GM12878 (cell line): Measurements from ENCODE around the gene TTLL12. TPM values are rescaled to one million over a fixed set of nuclear protein-coding genes. Genes with fewer than 3 reads are reported as not detected.

ENCODE experiments used
- ATAC-seq: fragments of 200-7000 bp; cut with Tn5 transposase; 3 replicates; pipeline ENCODE4 v1.9.1; 2020; ENCODE audit warnings: mild to moderate bottlenecking, moderate library complexity
- BruUV-seq: library from RNA; stranded (reverse); fragments of 400-500 nt; replicated peaks from 2 replicates; lab custom pipeline; 2021; lab: Mats Ljungman, UMichigan
- CTCF ChIA-PET: fragments of 300-600 bp; sonication (Branson Sonifier 250); formaldehyde crosslinking; extraction: SDS; loops from one replicate; lab custom pipeline; 2021; ENCODE audit warnings: inconsistent platforms; lab: Yijun Ruan, JAX
- POLR2A ChIA-PET: fragments of 350-600 bp; formaldehyde crosslinking; extraction: SDS; loops from one replicate; lab custom pipeline; 2021; ENCODE audit warnings: inconsistent platforms; lab: Charles Lee
- RAD21 ChIA-PET: fragments of 300-600 bp; sonication (Branson Sonifier 250); formaldehyde crosslinking; loops from one replicate; lab custom pipeline; 2023; ENCODE audit warnings: antibody characterized with exemption; ENCODE audit not compliant: unreplicated experiment; lab: Charles Lee
- SMC1A ChIA-PET: fragments of 300-600 bp; sonication (Branson Sonifier 250); formaldehyde crosslinking; loops from one replicate; lab custom pipeline; 2023; ENCODE audit not compliant: unreplicated experiment, uncharacterized antibody; lab: Charles Lee
- DNase-seq: peaks from one replicate; pipeline ENCODE4 v3.0.0-alpha.2; 2011; ENCODE audit warnings: low read depth, low spot score
- FAIRE-seq: peaks from 3 replicates; lab custom pipeline; 2011; peaks lifted over from hg19 to GRCh38; lab: Jason Lieb, UNC
- H2AFZ ChIP-seq: 2 replicates; pipeline ENCODE4 v1.6.0; 2011; ENCODE audit warnings: low read depth, low read length, control low read depth; ENCODE audit not compliant: control insufficient read depth
- H3K27ac ChIP-seq: 2 replicates; pipeline ENCODE4 v1.5.1; 2011; ENCODE audit warnings: control low read depth; ENCODE audit not compliant: control insufficient read depth, insufficient read depth
- H3K27me3 ChIP-seq, 2 experiments: replicated peaks in 1 of 2; 2 replicates each; pipeline versions ENCODE4 v1.6.0 to v1.6.1; 2011; ENCODE audit warnings: low read length in 1 of 2; ENCODE audit not compliant: control insufficient read depth in 2 of 2, insufficient read depth in 2 of 2
- H3K36me3 ChIP-seq, 2 experiments: 2 replicates each; pipeline ENCODE4 v1.5.1; 2011; ENCODE audit warnings: low read length in 1 of 2; ENCODE audit not compliant: control insufficient read depth in 2 of 2, insufficient read depth in 2 of 2
- H3K4me1 ChIP-seq: 2 replicates; pipeline ENCODE4 v1.6.1; 2011; ENCODE audit warnings: mild to moderate bottlenecking, low read length, moderate library complexity, mixed read lengths; ENCODE audit not compliant: control insufficient read depth, insufficient read depth
- H3K4me2 ChIP-seq: 2 replicates; pipeline ENCODE4 v1.6.0; 2011; ENCODE audit warnings: control low read depth; ENCODE audit not compliant: control insufficient read depth, insufficient read depth
- H3K4me3 ChIP-seq: fragments of 200-600 bp; sonication (generic); 2 replicates; pipeline ENCODE4 v1.5.1; 2016
- H3K79me2 ChIP-seq: 2 replicates; pipeline ENCODE4 v1.6.0; 2011; ENCODE audit warnings: low read length; ENCODE audit not compliant: control insufficient read depth, insufficient read depth
- H3K9ac ChIP-seq: 2 replicates; pipeline ENCODE4 v1.8.0; 2011; ENCODE audit warnings: low read length, control low read depth, mixed read lengths; ENCODE audit not compliant: control insufficient read depth, insufficient read depth
- H3K9me3 ChIP-seq: replicated peaks from 3 replicates; pipeline ENCODE4 v1.5.1; 2011; ENCODE audit warnings: mild to moderate bottlenecking, low read length; ENCODE audit not compliant: control insufficient read depth, insufficient read depth
- H4K20me1 ChIP-seq: 2 replicates; pipeline ENCODE4 v1.6.0; 2011; ENCODE audit not compliant: control insufficient read depth, insufficient read depth
- IKZF1 ChIP-seq: fragments of 450-650 bp; conservative IDR thresholded peaks from 2 replicates; pipeline ENCODE4 v1.6.1; 2017; ENCODE audit warnings: antibody characterized with exemption, mild to moderate bottlenecking
- RAD21 ChIP-seq: IDR thresholded peaks from 2 replicates; pipeline ENCODE4 v1.6.1; 2011; ENCODE audit warnings: mild to moderate bottlenecking, low read depth, low read length, moderate library complexity; ENCODE audit not compliant: insufficient read depth
- WGBS: methylation state at CpG from one replicate; pipeline ENCODE4 v1.1.6; 2016; ENCODE audit warnings: low lambda C conversion rate; ENCODE audit not compliant: insufficient replicate concordance, insufficient coverage; ENCODE audit errors: missing lambda C conversion rate; 5-methylcytosine and 5-hydroxymethylcytosine counted together
- in situ Hi-C: fragments of 300-500 bp; cut with MboI; formaldehyde crosslinking; loops from 9 replicates; pipeline ENCODE4 v1.14.3; 2018; ENCODE audit warnings: mixed read lengths
- intact Hi-C: fragments of 100-400 bp; cut with micrococcal nuclease; formaldehyde crosslinking; loops from one replicate; pipeline ENCODE4 v1.14.2; 2022; ENCODE audit not compliant: unreplicated experiment
- polyA plus RNA-seq, 11 experiments: library from polyadenylated mRNA; depleted of rRNA in 4 of 11; unstranded in 6 of 11; stranded (reverse) in 5 of 11; fragments of >200 nt; fragmentation: Nextera tagmentation in 4 of 11; fragmentation: Illumina TruSeq in 1 of 11; extraction: Ambion mirVana in 4 of 11; extraction: Trizol in 1 of 11; gene quantifications; 1 replicate in 1 of 11; 2 replicates in 10 of 11; pipeline versions ENCODE4 v1.2.1 to v1.2.3, GENCODE V29; 2011 to 2016; ENCODE audit warnings: inconsistent platforms in 2 of 11, missing spikeins in 2 of 11, low read depth in 1 of 11
- total RNA-seq, 4 experiments: library from RNA; depleted of rRNA in 3 of 4; stranded (reverse); fragments of >200 nt in 3 of 4; fragmentation: Illumina TruSeq in 1 of 4; extraction: Trizol in 1 of 4; gene quantifications; 2 replicates each; pipeline versions ENCODE4 v1.2.1 to v1.2.3, GENCODE V29; 2013 to 2021
- TF ChIP-seq, protein P1 (sequence below): IDR thresholded peaks from 2 replicates; pipeline ENCODE4 v1.6.1; 2012; ENCODE audit warnings: mild to moderate bottlenecking, low read depth, low read length
- TF ChIP-seq, protein P2 (sequence below): fragments of 450-650 bp; formaldehyde crosslinking; IDR thresholded peaks from 2 replicates; pipeline ENCODE4 v1.4.0; 2022; ENCODE audit warnings: mild to moderate bottlenecking, moderate library complexity

The TTLL12 gene
- total and polyA plus RNA-seq, 10 of the 15 experiments (the other 5 are each of a cell fraction or from before 2014, with no cell fraction given): 1.00 to 89.8 (median 38.5) TPM

DNA sequence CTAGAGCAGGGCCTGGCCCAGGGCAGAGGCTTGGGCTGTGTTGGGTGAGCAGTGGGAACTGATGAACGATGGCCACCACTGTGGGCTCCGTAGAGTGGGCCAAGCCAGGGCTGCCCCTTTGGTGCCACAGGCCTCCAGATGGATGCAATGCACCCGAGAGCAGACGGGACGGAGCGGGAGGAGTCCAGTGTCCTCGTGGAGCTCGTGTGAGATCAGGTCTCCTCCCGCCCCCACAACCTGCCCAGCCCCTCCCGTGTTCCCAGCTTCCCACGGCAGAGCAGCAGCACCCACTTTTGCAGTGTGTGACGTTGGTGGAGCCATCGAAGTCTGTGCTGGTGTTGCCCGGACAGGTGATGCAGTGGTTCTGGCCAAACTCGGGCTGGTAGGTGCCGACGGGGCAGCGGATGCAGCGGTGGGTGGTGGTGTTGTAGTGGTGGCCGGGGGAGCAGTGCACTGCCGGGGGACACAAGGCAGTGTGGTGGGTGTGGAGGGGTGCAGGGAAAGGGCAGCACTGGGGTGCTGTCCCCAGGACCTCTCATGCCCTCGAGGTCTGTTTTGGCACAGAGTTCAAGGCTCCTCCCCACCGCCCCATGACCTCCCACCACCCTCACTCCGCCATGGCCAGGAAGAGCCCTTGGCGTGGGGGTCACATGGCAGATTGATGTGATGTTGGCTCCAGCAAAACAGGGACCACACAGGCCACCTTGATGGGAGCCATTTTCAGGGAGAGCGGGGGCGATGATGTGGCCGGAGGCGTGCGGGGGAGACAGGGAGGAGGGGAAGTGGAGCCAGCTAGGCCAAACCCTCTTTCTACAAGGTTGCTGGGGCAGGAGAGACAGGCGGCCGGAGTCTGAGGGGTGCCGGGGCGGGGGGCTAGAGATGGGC is 23.9 kb upstream of the TTLL12 start:
- CTCF ChIA-PET: no interaction called here
- Histone ChIP-seq H3K79me2 (no peaks in the 10 kb centered on the region), H3K9me3 (no peaks in the 10 kb centered on the region), H4K20me1 (no peaks in the 10 kb centered on the region; the same call in 1 of the 2 replicates), H3K9ac (no peak overlapping the region), H3K27me3 (no peaks in the 10 kb centered on the region; a peak in 2 of 4 replicates), H3K36me3 (no peaks in the 10 kb centered on the region), H3K4me1 (no peaks in the 10 kb centered on the region), H3K27ac (no peak overlapping the region), H3K4me2 (no peak overlapping the region), H2AFZ (no peak overlapping the region), H3K4me3 (no peak overlapping the region)
- in situ Hi-C loops (no loop called here), intact Hi-C loops (no loop called here)
- ATAC-seq (no peak), DNase-seq (no peak), FAIRE-seq (no peak)
- no TSS peak for BruUV-seq
- WGBS: 38% methylated on average over 27 of the region's 34 CpGs
- TF ChIP-seq RAD21: no peak
- TF ChIP-seq IKZF1: no peak
- TF ChIP-seq, protein P1, sequence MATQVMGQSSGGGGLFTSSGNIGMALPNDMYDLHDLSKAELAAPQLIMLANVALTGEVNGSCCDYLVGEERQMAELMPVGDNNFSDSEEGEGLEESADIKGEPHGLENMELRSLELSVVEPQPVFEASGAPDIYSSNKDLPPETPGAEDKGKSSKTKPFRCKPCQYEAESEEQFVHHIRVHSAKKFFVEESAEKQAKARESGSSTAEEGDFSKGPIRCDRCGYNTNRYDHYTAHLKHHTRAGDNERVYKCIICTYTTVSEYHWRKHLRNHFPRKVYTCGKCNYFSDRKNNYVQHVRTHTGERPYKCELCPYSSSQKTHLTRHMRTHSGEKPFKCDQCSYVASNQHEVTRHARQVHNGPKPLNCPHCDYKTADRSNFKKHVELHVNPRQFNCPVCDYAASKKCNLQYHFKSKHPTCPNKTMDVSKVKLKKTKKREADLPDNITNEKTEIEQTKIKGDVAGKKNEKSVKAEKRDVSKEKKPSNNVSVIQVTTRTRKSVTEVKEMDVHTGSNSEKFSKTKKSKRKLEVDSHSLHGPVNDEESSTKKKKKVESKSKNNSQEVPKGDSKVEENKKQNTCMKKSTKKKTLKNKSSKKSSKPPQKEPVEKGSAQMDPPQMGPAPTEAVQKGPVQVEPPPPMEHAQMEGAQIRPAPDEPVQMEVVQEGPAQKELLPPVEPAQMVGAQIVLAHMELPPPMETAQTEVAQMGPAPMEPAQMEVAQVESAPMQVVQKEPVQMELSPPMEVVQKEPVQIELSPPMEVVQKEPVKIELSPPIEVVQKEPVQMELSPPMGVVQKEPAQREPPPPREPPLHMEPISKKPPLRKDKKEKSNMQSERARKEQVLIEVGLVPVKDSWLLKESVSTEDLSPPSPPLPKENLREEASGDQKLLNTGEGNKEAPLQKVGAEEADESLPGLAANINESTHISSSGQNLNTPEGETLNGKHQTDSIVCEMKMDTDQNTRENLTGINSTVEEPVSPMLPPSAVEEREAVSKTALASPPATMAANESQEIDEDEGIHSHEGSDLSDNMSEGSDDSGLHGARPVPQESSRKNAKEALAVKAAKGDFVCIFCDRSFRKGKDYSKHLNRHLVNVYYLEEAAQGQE: no peak
- TF ChIP-seq, protein P2, sequence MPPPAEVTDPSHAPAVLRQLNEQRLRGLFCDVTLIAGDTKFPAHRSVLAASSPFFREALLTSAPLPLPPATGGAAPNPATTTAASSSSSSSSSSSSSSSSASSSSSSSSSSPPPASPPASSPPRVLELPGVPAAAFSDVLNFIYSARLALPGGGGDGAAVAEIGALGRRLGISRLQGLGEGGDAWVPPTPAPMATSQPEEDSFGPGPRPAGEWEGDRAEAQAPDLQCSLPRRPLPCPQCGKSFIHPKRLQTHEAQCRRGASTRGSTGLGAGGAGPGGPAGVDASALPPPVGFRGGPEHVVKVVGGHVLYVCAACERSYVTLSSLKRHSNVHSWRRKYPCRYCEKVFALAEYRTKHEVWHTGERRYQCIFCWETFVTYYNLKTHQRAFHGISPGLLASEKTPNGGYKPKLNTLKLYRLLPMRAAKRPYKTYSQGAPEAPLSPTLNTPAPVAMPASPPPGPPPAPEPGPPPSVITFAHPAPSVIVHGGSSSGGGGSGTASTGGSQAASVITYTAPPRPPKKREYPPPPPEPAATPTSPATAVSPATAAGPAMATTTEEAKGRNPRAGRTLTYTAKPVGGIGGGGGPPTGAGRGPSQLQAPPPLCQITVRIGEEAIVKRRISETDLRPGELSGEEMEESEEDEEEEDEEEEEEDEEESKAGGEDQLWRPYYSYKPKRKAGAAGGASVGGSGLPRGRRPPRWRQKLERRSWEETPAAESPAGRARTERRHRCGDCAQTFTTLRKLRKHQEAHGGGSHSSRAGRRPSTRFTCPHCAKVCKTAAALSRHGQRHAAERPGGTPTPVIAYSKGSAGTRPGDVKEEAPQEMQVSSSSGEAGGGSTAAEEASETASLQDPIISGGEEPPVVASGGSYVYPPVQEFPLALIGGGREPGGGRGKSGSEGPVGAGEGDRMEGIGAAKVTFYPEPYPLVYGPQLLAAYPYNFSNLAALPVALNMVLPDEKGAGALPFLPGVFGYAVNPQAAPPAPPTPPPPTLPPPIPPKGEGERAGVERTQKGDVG (CRISPR knock-in tag): no peak
- POLR2A ChIA-PET: no interaction called here
- RAD21 ChIA-PET: no interaction called here
- SMC1A ChIA-PET: no interaction called here
